HUES64 (cell line): ENCODE measurements around the gene ATP9B.
"Not testable (repeated sequence)": the region's sequence is repeated elsewhere in the genome, so short reads cannot be mapped to it uniquely, and the experiment has no call there.

Source experiments
- H3K27ac ChIP-seq: 2 replicates; pipeline ENCODE4 v1.7.0; 2013; ENCODE audit warnings: low read depth, low read length, inconsistent platforms
- H3K27me3 ChIP-seq: 2 replicates; pipeline ENCODE4 v1.6.1; 2013; ENCODE audit warnings: mild to moderate bottlenecking, low read length; ENCODE audit not compliant: insufficient read depth
- H3K36me3 ChIP-seq: 2 replicates; pipeline ENCODE4 v1.6.1; 2013; ENCODE audit warnings: mild to moderate bottlenecking, low read length; ENCODE audit not compliant: insufficient read depth
- H3K4me1 ChIP-seq: 2 replicates; pipeline ENCODE4 v1.6.1; 2013; ENCODE audit warnings: mild to moderate bottlenecking, low read length, moderate library complexity; ENCODE audit not compliant: insufficient read depth
- H3K4me3 ChIP-seq: 2 replicates; pipeline ENCODE4 v1.5.1; 2013; ENCODE audit warnings: mild to moderate bottlenecking, low read length, moderate library complexity
- H3K9ac ChIP-seq: 2 replicates; pipeline ENCODE4 v1.6.1; 2013; ENCODE audit warnings: mild to moderate bottlenecking, low read depth, low read length
- H3K9me3 ChIP-seq: 2 replicates; pipeline ENCODE4 v1.6.1; 2013; ENCODE audit warnings: low read depth, low read length; ENCODE audit not compliant: insufficient read depth
- WGBS: fragments of 150-250, 120-280 bp; methylation state at CpG from one replicate; pipeline ENCODE4 v1.1.7; 2013; ENCODE audit warnings: missing lambda C conversion rate; 5-methylcytosine and 5-hydroxymethylcytosine counted together

ATP9B gene

DNA sequence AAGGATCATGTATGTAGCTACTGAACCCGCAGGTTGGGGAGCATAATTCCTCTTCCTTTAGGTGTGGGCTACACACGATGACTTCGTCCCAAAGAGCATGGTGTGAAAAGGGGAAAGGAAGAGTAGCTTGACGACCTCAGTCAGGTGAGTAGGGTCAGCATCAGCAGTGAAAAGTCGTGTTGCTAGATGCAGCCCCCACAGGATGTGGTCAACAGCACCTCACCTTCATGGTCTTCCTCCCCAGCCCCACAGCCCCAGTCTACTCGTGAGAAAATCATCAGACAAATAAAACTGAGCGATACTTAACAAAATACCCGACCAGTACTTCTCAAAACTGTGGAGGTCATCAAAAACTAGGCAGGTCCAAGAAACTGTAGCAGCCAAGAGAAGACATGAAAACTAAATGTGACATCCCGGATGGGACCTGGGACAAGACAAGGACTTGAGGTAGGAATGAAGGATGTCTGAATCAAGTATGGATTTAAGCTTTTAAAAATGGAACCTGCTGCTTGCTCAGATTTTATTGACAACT is 249.0 kb downstream of the ATP9B start:
- 92% methylated on average over 9 of the region's 9 CpGs for WGBS
- Histone ChIP-seq H3K4me3 (no peak overlapping the region), H3K9me3 (no peaks in the 10 kb centered on the region)

DNA sequence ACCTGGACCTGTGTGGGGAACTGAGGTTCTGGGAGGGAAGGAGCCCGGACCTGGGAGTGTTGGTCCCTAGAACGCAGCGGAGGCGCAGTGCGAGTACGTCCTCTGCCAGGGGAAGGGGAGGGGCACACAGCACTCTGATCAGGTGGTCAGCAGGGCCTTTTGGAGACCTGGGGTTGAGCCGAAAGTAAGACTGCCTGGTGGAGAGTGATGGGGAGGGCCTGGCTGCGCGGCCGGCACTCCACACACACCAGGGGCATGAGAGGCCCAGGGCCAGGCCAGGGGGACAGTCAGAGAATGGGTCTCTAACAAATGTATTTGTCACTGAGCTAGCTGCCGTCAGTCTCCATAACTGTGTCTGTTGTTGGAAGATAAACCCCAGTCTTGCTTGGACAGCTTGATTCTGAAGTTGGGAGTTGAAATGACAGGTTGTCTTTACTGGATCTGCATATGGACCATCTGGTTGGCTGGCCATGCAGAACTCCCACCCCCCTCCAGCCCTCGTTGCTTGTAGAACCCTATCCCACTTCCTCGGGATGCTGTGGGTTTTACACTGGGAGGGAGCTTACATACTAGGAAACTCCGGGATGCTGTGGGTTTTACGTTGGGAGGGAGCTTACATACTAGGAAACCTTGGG is 251.1 kb downstream of the ATP9B start:
- Histone ChIP-seq H3K36me3 (no peaks in the 10 kb centered on the region), H3K9ac (no peak overlapping the region), H3K4me1 (no peaks in the 10 kb centered on the region; the same call in 1 of the 2 replicates), H3K4me3 (no peak overlapping the region), H3K27me3 (no peaks in the 10 kb centered on the region), H3K9me3 (no peaks in the 10 kb centered on the region), H3K27ac (no peak overlapping the region)
- 87% methylated on average over 14 of the region's 15 CpGs for WGBS

More for the DNA sequence above, 249.0 kb downstream of the ATP9B start:
- Histone ChIP-seq H3K9ac (no peak overlapping the region), H3K4me1 (no peaks in the 10 kb centered on the region; the same call in 1 of the 2 replicates), H3K27ac (no peak overlapping the region), H3K27me3 (no peaks in the 10 kb centered on the region), H3K36me3 (no peaks in the 10 kb centered on the region)

- no peak overlapping the region for H3K4me3 ChIP-seq
- no peaks in the 10 kb centered on the region; the same call in 1 of the 2 replicates for H3K4me1 ChIP-seq
- H3K27ac ChIP-seq: no peak overlapping the region
- 84% methylated on average over 17 of the region's 17 CpGs for WGBS
- no peaks in the 10 kb centered on the region for H3K27me3 ChIP-seq
- H3K36me3 ChIP-seq: no peaks in the 10 kb centered on the region
- no peak overlapping the region for H3K9ac ChIP-seq
- no peaks in the 10 kb centered on the region for H3K9me3 ChIP-seq
Measured at GRCh38 chr18:79321625-79322405, 252.6 kb downstream of the ATP9B start.

DNA sequence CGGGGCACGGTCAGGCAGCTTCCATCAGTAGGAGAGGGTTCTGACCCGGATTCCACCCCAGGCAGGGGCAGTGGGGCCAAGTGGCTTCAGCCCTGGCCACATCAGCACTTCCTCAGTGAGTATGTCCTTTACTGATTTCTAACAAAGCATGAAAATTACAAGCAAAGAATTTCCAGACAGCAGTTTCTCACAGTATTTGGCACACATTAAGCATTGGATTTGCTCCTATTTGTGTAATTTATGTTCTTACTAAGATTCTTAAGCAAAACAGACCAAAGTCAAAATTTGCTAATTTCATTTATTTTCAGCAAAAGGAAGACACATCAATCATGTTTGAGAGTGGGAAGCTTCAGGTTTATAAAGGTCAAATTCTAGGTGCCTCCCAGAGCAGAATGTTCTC is 253.2 kb downstream of the ATP9B start:
- Histone ChIP-seq H3K36me3 (no peaks in the 10 kb centered on the region), H3K9ac (no peak overlapping the region), H3K27ac (no peak overlapping the region), H3K4me3 (no peak overlapping the region), H3K4me1 (no peaks in the 10 kb centered on the region; the same call in 1 of the 2 replicates), H3K27me3 (no peaks in the 10 kb centered on the region), H3K9me3 (no peaks in the 10 kb centered on the region)
- 96% methylated on average over 3 of the region's 3 CpGs for WGBS

DNA sequence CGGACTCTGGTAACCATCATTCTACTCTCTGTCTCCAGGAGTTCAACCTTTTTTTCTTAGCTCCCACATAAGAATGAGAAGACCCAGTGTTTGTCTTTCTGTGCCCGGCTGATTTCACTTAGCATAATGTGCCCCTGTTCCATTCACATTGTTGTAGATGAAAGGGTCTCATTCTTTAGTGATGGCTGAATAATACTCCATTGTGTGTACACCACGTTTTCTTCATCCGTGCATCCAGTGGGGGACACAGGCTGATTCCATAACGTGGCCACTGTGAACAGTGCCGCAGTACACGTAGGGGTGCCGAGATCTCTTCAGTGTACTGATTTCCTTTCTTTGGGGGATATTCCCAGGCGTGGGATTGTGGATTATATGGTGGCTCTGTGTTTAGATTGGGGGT is 254.3 kb downstream of the ATP9B start:
- Histone ChIP-seq H3K9ac (no peak overlapping the region), H3K27me3 (no peaks in the 10 kb centered on the region), H3K36me3 (no peaks in the 10 kb centered on the region), H3K4me1 (no peaks in the 10 kb centered on the region; the same call in 1 of the 2 replicates), H3K27ac (no peak overlapping the region), H3K9me3 (no peaks in the 10 kb centered on the region), H3K4me3 (no peak overlapping the region)
- WGBS: 92% methylated on average over 9 of the region's 9 CpGs

DNA sequence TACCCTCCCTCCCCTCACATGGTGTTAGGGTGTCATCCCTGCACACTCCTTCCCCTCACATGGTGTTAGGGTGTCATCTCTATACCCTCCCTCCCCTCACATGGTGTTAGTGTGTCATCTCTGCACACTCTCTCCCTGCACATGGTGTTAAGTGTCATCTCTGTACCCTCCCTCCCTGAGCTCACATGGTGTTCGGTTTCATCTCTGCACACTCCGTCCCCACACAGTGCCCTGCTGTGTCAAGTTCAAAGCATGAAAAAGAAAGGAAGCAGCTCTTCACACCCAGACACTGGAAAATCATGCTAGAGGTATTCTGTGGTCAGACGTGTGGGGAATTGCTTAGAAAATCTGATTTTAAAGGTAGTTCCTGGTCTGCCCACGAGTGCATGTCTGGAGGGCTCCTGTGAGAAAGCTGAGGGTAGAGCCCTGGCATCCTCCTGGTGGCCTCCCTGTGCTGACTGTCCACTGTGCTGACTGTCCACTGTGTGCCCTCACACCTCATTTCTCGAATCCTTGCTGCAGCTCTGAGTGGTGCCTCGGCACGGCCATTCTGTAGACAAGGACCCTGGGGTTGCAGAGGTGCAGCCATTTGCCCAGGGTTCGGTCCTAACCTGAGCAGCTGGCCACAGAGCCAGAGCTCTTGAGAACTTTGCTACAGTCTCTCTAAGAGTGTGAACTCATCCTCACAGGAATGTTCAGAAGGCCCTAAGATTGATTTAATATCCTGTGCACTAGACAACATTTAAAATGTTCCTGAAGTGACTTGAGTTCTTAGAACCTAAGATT is 257.4 kb downstream of the ATP9B start:
- Histone ChIP-seq H3K9me3 (no peaks in the 10 kb centered on the region), H3K36me3 (peaks cover 16% of the 10 kb centered on the region), H3K27ac (no peak overlapping the region), H3K9ac (no peak overlapping the region), H3K4me3 (no peak overlapping the region), H3K27me3 (no peaks in the 10 kb centered on the region), H3K4me1 (no peaks in the 10 kb centered on the region)
- WGBS: 93% methylated on average over 8 of the region's 8 CpGs

DNA sequence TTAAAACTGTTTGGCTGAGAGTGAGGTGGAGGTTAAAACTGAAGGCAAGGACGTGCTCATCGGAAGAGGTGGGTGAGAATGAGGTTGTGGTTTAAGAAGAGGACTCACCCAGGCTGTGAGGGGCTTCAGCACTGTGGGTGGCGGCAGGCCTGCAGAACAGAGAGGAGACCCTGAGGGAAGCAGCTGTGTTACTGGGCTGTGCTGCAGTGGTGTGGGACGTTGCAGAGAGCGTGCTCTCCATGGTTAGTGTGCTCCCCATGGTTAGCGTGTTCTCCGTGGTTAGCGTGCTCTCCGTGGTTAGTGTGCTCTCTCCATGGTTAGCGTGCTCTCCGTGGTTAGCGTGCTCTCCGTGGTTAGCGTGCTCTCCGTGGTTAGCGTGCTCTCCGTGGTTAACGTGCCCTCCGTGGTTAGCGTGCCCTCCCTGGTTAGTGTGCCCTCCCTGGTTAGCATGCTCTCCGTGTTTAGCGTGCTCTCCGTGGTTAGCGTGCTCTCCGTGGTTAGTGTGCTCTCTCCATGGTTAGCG is 258.1 kb downstream of the ATP9B start:
- H3K4me3 ChIP-seq: no peak overlapping the region
- H3K4me1 ChIP-seq: no peaks in the 10 kb centered on the region
- peaks cover 20% of the 10 kb centered on the region for H3K36me3 ChIP-seq
- H3K27me3 ChIP-seq: no peaks in the 10 kb centered on the region
- no peak overlapping the region for H3K27ac ChIP-seq
- whole genome bisulfite sequencing: 95% methylated on average over 26 of the region's 26 CpGs
- no peaks in the 10 kb centered on the region for H3K9me3 ChIP-seq
- no peak overlapping the region for H3K9ac ChIP-seq

DNA sequence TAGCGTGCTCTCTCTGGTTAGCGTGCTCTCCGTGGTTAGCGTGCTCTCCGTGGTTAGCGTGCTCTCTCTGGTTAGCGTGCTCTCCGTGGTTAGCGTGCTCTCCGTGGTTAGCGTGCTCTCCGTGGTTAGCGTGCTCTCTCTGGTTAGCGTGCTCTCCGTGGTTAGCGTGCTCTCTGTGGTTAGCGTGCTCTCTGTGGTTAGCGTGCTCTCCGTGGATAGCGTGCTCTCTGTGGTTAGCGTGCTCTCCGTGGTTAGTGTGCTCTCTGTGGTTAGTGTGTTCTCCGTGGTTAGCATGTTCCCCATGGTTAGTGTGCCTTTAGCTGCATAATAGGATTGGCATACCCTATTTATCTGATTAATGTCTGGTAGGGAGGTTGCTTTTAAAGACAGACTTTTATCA is 258.7 kb downstream of the ATP9B start:
- not testable (repeated sequence) for H3K4me1 ChIP-seq, H3K27me3 ChIP-seq
- 91% methylated on average over 23 of the region's 23 CpGs for WGBS

DNA sequence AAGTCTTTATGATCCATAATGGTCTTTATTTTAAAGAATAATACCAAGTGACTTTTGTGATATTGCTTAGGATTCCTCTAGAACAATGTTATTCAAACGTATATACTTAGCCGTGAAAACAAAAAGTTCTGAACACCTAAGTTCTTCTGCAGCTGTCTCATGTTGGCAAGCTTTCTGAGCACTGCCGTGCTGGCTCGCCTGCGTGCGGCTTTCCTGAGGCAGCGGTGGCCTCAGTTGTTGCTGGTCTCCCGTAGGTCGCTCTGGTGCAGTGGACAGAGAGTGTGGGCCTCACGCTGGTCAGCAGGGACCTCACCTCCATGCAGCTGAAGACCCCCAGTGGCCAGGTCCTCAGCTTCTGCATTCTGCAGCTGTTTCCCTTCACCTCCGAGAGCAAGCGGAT is 259.7 kb downstream of the ATP9B start:
- no peak overlapping the region for H3K27ac ChIP-seq
- peaks cover 20% of the 10 kb centered on the region for H3K36me3 ChIP-seq
- no peak overlapping the region for H3K4me3 ChIP-seq
- H3K9ac ChIP-seq: no peak overlapping the region
- H3K27me3 ChIP-seq: no peaks in the 10 kb centered on the region
- no peaks in the 10 kb centered on the region for H3K9me3 ChIP-seq
- H3K4me1 ChIP-seq: no peaks in the 10 kb centered on the region
- WGBS: 95% methylated on average over 12 of the region's 12 CpGs

More for the DNA sequence above, 258.7 kb downstream of the ATP9B start:
- not testable (repeated sequence) for H3K4me3 ChIP-seq, H3K9ac ChIP-seq, H3K27ac ChIP-seq, H3K9me3 ChIP-seq
- peaks cover 20% of the 10 kb centered on the region for H3K36me3 ChIP-seq

DNA sequence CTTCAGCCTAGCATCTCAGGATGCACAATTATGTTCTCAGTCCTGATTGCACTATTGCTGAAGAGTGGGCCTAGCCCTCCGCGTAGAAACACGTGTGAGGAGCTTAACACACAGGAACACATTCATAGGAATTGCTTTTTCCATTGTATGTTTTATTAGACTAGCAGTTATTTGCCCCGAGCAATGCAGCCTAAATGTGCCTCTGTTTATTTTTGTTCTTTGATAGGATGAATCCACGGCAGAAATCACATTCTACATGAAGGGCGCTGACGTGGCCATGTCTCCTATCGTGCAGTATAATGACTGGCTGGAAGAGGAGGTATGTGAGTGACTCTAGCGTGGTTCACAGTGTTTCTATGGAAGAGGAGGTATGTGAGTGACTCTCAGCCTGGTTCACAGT is 260.6 kb downstream of the ATP9B start:
- Histone ChIP-seq H3K4me1 (no peaks in the 10 kb centered on the region), H3K9ac (no peak overlapping the region), H3K9me3 (no peaks in the 10 kb centered on the region), H3K27ac (no peak overlapping the region), H3K36me3 (peaks cover 20% of the 10 kb centered on the region), H3K4me3 (no peak overlapping the region), H3K27me3 (no peaks in the 10 kb centered on the region)
- WGBS: 97% methylated on average over 9 of the region's 9 CpGs

GRCh38 chr18:79332646-79333045 is 263.5 kb downstream of the ATP9B start:
- Histone ChIP-seq H3K27ac (no peak overlapping the region), H3K9ac (no peak overlapping the region), H3K9me3 (no peaks in the 10 kb centered on the region), H3K27me3 (no peaks in the 10 kb centered on the region), H3K4me1 (no peaks in the 10 kb centered on the region), H3K36me3 (peaks cover 26% of the 10 kb centered on the region), H3K4me3 (no peak overlapping the region)
- 50% methylated on average over 4 of the region's 6 CpGs for WGBS
